Left ventricle myocardium inferior (tissue), 1 donor: Measurements from ENCODE around the gene LIN7B. TPM values are rescaled to one million over a fixed set of nuclear protein-coding genes. Genes with fewer than 3 reads are reported as not detected.
A peak's percentile ranks its signal among the peaks of the same experiment; 100 is the strongest.

Experiments used
- DNase-seq: peaks from one replicate; pipeline ENCODE4 v3.0.0-alpha.2; 2020
- H3K27ac ChIP-seq: fragments of 200-600 bp; replicated peaks from 2 replicates; pipeline ENCODE4 v1.8.0; 2021
- H3K27me3 ChIP-seq: fragments of 200-600 bp; 2 replicates; pipeline ENCODE4 v1.8.0; 2021; ENCODE audit warnings: low read depth
- H3K36me3 ChIP-seq: fragments of 200-600 bp; 2 replicates; pipeline ENCODE4 v1.8.0; 2021
- H3K4me1 ChIP-seq: fragments of 200-600 bp; 2 replicates; pipeline ENCODE4 v1.8.0; 2021
- H3K4me3 ChIP-seq: fragments of 200-600 bp; 2 replicates; pipeline ENCODE4 v1.8.0; 2021; ENCODE audit warnings: mild to moderate bottlenecking, moderate library complexity
- H3K9me3 ChIP-seq: fragments of 200-600 bp; replicated peaks from 2 replicates; pipeline ENCODE4 v1.8.0; 2021
- intact Hi-C: fragments of 100-400 bp; cut with micrococcal nuclease; formaldehyde crosslinking; loops from one replicate; pipeline ENCODE4 v1.11.0; 2022
- total RNA-seq: library from RNA; stranded (reverse); fragmentation: NEBNext Ultra II Directional; extraction: Animal tissue kit (Norgen Biotek cat#: 25700); gene quantifications from one replicate; pipeline ENCODE4 v1.2.1, GENCODE V29; 2021
- TF ChIP-seq, protein P1 (sequence below): fragments of 200-600 bp; IDR thresholded peaks from 2 replicates; pipeline ENCODE4 v1.8.0; 2021; ENCODE audit warnings: antibody characterized with exemption, mild to moderate bottlenecking, borderline replicate concordance
- donor health status: DM: no; HTN: yes; CAD: no; lungs with severe emphysema.

LIN7B gene
- total RNA-seq, 1 donor from 2014 or later = 23.4 TPM

DNA sequence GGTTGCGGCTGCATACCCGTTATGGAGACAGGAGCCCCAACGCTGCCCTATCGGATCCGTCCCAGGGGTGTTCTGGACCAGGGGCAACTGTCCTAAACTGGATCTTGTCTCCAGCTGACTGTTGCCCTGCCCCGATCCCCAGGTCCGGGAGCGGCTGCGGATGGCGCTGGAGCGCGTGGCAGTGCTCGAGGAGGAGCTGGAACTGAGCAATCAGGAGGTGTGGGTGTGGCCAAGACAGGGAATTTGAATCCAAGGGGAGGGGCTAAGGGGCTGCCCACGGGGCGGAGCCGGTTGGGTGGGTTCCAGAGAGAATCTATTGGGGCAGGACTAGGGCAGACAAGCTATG lies 15.0 kb downstream of the LIN7B start:
- H3K27me3 ChIP-seq = no peaks in the 10 kb centered on the region
- TF ChIP-seq, protein P1, sequence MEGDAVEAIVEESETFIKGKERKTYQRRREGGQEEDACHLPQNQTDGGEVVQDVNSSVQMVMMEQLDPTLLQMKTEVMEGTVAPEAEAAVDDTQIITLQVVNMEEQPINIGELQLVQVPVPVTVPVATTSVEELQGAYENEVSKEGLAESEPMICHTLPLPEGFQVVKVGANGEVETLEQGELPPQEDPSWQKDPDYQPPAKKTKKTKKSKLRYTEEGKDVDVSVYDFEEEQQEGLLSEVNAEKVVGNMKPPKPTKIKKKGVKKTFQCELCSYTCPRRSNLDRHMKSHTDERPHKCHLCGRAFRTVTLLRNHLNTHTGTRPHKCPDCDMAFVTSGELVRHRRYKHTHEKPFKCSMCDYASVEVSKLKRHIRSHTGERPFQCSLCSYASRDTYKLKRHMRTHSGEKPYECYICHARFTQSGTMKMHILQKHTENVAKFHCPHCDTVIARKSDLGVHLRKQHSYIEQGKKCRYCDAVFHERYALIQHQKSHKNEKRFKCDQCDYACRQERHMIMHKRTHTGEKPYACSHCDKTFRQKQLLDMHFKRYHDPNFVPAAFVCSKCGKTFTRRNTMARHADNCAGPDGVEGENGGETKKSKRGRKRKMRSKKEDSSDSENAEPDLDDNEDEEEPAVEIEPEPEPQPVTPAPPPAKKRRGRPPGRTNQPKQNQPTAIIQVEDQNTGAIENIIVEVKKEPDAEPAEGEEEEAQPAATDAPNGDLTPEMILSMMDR = no peak
- no peak overlapping the region for H3K27ac ChIP-seq
- peaks cover 31% of the 10 kb centered on the region for H3K4me1 ChIP-seq
- intact Hi-C loops = no loop called here
- no peaks in the 10 kb centered on the region for H3K9me3 ChIP-seq
- no peak overlapping the region for H3K4me3 ChIP-seq
- no peak for DNase-seq
- H3K36me3 ChIP-seq = no peaks in the 10 kb centered on the region

DNA sequence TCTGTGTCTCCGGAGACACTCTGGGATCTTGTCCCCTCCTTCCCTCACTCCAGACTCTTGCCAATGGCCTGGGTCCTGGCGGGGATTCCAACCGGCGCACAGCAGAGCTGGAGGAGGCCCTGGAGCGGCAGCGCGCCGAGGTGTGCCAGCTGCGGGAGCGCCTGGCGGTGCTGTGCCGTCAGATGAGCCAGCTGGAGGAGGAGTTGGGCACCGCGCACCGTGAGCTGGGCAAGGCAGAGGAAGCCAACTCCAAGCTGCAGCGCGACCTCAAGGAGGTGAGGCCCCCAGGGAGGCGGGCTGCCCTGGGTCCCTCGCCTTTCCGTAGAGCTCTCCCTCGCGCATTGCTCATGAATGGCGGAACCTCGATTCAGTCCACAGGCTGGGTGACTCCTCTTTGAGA lies 16.2 kb downstream of the LIN7B start:
- no peaks in the 10 kb centered on the region for H3K9me3 ChIP-seq
- intact Hi-C loops = no loop called here
- no peaks in the 10 kb centered on the region for H3K36me3 ChIP-seq
- DNase-seq = no peak
- H3K27me3 ChIP-seq = no peaks in the 10 kb centered on the region
- H3K27ac ChIP-seq = no peak overlapping the region
- peaks cover 33% of the 10 kb centered on the region for H3K4me1 ChIP-seq
- H3K4me3 ChIP-seq = no peak overlapping the region
- TF ChIP-seq, protein P1 = no peak

DNA sequence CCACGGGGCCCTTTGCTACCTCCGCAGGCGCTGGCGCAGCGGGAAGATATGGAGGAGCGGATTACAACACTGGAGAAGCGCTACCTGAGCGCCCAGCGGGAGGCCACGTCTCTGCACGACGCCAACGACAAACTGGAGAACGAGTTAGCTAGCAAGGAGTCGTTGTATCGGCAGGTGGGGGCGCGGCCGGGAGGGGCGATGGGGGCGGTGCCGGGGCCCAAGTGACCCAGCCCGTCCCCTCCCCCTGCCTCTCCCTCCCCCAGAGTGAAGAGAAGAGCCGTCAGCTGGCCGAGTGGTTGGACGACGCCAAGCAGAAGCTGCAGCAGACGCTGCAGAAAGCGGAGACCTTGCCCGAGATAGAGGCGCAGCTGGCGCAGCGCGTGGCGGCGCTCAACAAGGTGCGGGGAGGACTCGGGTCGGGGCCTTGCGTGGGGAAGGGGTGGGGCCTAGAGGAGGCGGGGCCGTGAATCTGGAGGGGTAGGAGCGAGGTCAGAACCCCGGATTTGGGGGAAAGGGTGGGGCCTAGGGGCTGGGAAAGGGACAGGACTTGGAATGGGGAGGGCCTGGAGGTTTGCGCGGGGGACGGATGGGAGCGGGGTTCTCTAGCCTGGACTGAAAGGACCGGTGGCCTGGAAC lies 18.9 kb downstream of the LIN7B start:
- DNase-seq = peak; percentile 57
- intact Hi-C loops = no loop called here
- TF ChIP-seq, protein P1 = no peak
- Histone ChIP-seq H3K36me3 (no peaks in the 10 kb centered on the region), H3K4me3 (peak overlapping the region; percentile 60), H3K4me1 (peaks cover 32% of the 10 kb centered on the region), H3K9me3 (no peaks in the 10 kb centered on the region), H3K27me3 (no peaks in the 10 kb centered on the region), H3K27ac (peak overlapping the region; percentile 31)

DNA sequence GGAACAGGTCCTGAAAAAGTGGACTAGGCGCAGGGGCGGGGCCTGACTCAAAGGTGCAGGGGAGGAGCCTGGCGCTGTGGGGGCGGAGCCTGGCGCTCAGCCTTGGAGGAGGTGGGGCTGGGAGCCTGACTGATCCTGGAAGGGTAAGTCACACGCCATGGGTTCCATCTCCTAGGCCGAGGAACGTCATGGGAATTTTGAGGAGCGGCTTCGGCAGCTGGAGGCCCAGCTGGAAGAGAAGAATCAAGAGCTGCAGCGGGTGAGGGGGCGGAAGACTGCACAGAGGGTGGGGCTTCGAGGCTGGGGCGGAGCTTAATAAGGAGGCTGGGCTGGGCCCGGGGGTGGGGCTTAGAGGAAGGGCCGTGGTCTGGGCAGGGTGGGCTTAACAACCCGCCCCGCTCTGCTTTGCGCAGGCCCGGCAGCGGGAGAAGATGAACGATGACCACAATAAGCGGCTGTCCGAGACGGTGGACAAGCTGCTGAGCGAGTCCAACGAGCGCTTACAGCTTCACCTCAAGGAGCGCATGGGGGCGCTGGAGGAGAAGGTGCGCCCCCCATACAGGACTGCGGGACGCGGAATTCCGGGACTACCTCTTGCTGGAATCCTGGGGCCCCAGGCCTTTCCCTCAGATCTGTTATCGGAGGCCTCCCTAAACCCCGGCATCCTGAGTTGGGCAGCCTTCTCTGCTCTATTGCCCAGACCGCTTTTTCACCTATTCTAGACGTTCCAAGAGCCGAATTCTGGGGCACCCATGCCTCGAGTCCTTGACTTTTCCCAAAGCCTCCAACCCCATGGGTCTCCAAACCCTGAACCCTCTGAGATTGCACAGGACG lies 19.7 kb downstream of the LIN7B start:
- DNase-seq = peak; percentile 71
- Histone ChIP-seq H3K27me3 (no peaks in the 10 kb centered on the region), H3K36me3 (no peaks in the 10 kb centered on the region), H3K27ac (peak overlapping the region; percentile 31), H3K4me3 (peak overlapping the region; percentile 60), H3K4me1 (peaks cover 25% of the 10 kb centered on the region), H3K9me3 (no peaks in the 10 kb centered on the region)
- TF ChIP-seq, protein P1 = no peak
- intact Hi-C loops = no loop called here

DNA sequence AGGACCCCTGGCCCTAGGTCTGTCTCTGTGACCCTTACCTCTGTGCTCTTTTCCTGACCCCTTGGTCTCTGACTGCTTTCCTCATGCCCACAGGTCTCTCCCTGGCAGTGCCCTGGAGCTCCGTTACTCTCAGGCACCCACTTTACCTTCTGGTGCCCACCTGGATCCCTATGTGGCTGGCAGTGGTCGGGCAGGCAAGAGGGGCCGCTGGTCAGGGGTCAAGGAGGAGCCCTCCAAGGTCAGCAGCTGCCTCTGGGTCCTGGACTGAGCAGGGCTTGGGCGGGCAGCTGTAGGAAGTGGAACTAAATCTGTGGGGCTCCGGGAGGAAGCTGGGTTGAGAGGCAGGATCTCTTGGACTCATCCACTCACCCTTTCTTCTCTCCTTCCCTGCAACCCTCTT lies 21.5 kb downstream of the LIN7B start:
- no peak for DNase-seq
- Histone ChIP-seq H3K4me3 (no peak overlapping the region), H3K36me3 (no peaks in the 10 kb centered on the region), H3K27ac (peak overlapping the region; percentile 82), H3K4me1 (peaks cover 22% of the 10 kb centered on the region), H3K27me3 (no peaks in the 10 kb centered on the region), H3K9me3 (no peaks in the 10 kb centered on the region)
- TF ChIP-seq, protein P1 = no peak
- intact Hi-C loops = no loop called here
